KG1 (cell line): Measurements from ENCODE around the gene ALPG.

Experiments used
- DNase-seq: peaks from one replicate; lab custom pipeline; 2025; lab: John Stamatoyannopoulos, UW

The ALPG gene

DNA sequence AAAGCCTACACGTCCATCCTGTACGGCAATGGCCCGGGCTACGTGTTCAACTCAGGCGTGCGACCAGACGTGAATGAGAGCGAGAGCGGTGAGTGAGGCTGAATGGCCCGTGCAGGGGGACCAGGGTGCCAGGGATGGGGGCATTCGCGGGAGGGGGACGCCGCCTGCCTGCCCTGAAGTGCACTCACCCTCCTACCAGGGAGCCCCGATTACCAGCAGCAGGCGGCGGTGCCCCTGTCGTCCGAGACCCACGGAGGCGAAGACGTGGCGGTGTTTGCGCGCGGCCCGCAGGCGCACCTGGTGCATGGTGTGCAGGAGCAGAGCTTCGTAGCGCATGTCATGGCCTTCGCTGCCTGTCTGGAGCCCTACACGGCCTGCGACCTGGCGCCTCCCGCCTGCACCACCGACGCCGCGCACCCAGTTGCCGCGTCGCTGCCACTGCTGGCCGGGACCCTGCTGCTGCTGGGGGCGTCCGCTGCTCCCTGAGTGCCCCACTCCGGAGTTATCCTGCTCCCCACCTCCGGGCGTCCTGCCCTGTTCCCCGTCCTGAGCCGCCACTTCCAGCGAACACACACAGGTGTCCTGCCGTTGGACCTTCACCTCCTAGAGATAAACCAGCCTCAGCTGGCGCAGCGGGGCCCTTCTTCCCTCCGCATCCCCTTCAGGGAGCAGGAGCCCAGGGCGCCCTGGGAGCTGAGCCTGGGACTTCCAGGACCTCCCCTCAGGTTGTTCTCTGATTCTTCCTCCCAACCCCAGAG lies 52.2 kb downstream of the ALPG start:
- DNase-seq: no peak

DNA sequence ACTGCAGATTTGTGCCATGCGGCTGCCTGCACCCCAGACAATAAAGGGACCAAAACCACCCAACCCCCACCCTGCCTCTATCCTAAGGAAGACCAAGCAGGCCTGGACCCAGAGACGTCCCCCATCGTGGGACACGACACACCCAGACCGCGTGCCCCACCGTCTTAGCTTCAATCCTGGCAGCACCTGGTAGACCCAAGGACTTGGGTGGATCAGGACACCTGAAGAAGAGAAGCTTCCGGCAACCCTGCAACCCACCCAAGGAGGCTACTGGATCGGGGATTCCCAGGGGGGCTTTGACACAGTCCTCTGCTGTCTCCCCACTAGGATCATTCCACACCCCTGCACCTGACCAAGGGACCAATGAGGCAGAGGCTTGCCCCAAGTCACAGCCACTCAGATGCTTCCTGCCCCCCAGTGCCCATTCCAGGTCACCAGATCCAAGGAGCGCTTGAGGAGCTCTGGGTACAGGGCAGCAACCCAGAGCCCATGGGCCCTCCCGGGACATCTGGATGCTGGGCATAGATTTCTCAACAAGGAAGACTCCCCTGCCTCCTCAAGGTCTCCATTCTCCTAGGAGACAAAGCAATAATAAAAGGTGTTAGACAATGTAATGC lies 52.9 kb downstream of the ALPG start:
- DNase-seq: no peak

DNA sequence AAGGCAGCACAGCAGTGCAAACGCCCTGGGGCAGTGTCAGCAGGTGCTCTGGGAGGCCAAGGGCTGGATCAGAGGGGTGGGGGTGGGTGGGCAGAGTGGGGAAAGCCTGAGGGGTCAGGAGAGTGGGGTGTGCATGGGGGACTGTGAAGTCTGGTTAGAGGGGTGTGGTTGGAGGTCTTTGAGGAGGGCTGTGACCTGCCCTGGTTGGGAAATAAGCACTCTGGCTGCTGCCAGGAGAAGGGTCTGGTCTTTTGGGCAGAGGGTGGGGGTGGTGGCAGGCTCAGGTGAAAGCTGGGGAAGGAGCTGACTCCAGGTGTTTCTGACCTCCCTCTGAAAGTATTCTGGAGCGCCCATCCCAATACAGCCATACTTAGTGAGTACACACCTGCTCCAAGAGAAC lies 53.5 kb downstream of the ALPG start:
- no peak for DNase-seq
